ENCODE measurements around the gene SVIL. TPM values are rescaled to one million over a fixed set of nuclear protein-coding genes. Genes with fewer than 3 reads are reported as not detected.
"Not testable (repeated sequence)": the region's sequence is repeated elsewhere in the genome, so short reads cannot be mapped to it uniquely, and the experiment has no call there.

Gene SVIL
- polyA plus RNA-seq, 3 donors, result 5.7 to 34.6 (median 16.2) TPM

DNA sequence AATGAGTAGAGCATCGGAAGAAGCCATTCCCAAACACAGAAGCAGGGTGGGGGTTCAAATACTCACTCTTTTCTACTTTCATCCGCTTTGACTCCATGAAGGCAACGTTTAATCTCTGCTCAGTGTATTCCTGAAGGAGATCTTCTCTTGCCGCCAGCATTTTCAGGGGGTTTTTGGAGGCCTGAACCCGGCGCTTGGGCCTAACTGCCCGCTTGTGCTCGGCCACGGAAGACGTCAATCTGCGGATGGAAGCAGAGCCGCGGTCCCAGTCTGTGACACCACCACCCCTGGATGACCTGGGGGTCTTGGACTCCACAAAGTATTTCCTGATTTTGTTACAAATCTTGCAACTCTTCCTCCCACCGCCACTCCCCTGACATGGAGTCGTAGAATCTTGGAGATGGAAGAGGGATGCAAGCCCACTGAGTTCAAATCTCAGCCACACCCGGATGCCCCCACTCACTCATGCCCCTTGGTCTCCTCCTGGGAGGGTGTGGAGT is 143.9 kb downstream of the SVIL start:
- not testable (repeated sequence) for H3K27ac ChIP-seq (ENCODE audit: low read depth, low read length)
- 95 to 96% (median 96%) methylated on average over 16 of the region's 16 CpGs for WGBS, 3 donors

DNA sequence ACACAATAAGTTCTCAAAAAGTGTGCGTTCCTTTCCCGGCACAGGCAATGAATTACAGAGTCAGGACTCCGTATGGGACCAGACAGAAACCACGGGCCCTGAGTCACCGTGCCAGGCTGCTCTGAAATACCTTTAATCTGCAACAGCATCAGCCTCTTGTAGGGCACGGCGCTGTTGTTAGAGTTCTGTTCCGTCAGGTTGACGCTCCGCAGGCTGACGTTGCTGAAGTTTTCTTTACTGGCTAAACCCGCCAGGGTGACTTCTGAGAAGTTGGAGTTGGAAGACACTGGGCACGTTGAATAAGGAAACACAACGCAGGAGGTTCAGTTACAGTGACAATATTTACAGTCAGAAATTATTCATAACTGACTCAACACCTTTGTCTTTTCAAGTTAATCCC is 146.3 kb downstream of the SVIL start:
- H3K27ac ChIP-seq (ENCODE audit: low read depth, low read length), result not testable (repeated sequence)
- 91 to 94% (median 94%) methylated on average over 14 of the region's 14 CpGs for WGBS, 3 donors

- 75 to 80% (median 77%) methylated on average over 7 of the region's 7 CpGs for WGBS, 3 donors
- H3K27ac ChIP-seq (ENCODE audit: low read depth, low read length), result not testable (repeated sequence)
Measured at GRCh38 chr10:29487884-29488266, 146.9 kb downstream of the SVIL start.

GRCh38 chr10:29487032-29487883 is 147.5 kb downstream of the SVIL start:
- WGBS, 3 donors, result 73 to 82% (median 76%) methylated on average over 18 to 21 of the region's 21 CpGs
- not testable (repeated sequence) for H3K27ac ChIP-seq (ENCODE audit: low read depth, low read length)

- WGBS, 3 donors, result 82 to 93% (median 88%) methylated on average over 1 of the region's 1 CpG
- H3K27ac ChIP-seq (ENCODE audit: low read depth, low read length), result no peak overlapping the region
Measured at GRCh38 chr10:29486433-29486832, 148.3 kb downstream of the SVIL start.

GRCh38 chr10:29484677-29485076 is 150.1 kb downstream of the SVIL start:
- H3K27ac ChIP-seq (ENCODE audit: low read depth, low read length), result not testable (repeated sequence)
- WGBS, 3 donors, result 65 to 83% (median 75%) methylated on average over 8 of the region's 8 CpGs

- no peak overlapping the region for H3K27ac ChIP-seq (ENCODE audit: low read depth, low read length)
- 55 to 66% (median 62%) methylated on average over 13 to 14 of the region's 14 CpGs for WGBS, 3 donors
Measured at GRCh38 chr10:29482591-29483431, 152.0 kb downstream of the SVIL start.

DNA sequence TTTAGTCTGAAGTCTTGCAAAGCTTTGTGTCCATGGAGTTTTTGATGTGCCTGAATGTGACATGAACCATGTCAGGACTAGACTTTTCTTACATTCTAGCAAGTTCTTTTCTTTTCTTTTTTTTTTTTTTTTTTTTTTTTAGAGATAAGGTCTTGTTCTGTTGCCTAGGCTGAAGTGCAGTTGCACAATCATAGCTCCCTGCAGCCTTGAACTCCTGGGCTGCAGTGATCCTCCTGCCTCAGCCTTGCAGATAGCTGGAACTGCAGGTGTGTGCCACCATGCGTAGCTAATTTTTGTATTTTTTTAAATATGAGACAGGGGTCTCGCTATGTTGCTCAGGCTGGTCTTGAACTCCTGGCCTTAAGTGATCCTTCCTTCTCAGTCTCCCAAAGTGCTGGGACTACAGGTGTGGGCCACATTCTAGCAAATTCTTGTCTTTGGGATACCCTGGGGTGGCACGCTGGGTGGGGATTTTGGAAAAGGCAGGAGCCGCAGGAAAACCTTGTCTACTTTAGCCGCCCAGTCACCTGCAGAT is 152.8 kb downstream of the SVIL start:
- no peak overlapping the region for H3K27ac ChIP-seq (ENCODE audit: low read depth, low read length)
- 57 to 88% (median 84%) methylated on average over 5 of the region's 5 CpGs for whole genome bisulfite sequencing, 3 donors

DNA sequence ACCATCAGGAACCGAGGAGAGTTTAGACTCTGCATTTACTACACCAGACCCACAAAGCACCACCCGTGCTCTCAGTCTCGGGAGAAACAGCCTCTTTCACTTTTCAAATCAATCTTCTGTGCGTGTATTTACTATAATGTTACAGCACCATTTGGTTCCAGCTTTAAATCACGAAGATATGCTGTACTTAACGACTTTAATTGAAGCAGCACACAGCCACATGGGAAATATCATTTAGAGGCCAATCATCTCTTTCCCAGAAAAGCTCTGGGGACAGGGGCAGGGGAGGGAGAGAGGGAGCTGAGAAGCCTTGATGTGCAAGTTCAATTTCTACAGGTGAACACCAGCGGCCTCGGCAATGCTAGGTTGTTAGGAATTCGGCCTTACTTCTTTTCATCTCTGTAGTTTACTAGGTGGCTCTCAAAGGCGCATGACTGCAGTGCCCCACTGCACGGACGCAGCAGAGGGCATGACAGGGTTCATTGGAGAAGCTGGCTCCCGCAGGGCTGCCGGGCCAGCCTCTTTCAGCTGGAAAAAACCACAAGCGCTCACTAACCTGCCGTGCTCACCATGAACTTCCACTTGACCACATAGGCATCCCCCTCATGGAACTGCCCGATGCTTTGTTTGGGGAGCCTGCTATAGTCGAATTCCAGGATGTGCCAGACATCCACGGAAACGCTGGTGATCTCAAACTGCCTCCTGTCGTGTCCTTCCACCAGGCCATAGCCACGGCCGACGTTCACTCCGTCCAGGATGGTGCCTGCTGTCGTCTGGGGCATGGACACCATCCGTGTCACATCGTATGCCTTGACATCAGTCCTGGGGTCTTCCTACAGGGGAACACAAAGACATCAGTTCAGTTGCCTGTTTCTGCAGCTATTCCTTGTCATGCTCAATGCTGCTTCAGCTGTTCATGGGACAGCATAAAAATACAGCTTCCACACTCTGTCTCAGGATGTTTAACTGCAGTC is 154.5 kb downstream of the SVIL start:
- no peak overlapping the region for H3K27ac ChIP-seq (ENCODE audit: low read depth, low read length)
- 83 to 89% (median 87%) methylated on average over 28 of the region's 28 CpGs for WGBS, 3 donors

DNA sequence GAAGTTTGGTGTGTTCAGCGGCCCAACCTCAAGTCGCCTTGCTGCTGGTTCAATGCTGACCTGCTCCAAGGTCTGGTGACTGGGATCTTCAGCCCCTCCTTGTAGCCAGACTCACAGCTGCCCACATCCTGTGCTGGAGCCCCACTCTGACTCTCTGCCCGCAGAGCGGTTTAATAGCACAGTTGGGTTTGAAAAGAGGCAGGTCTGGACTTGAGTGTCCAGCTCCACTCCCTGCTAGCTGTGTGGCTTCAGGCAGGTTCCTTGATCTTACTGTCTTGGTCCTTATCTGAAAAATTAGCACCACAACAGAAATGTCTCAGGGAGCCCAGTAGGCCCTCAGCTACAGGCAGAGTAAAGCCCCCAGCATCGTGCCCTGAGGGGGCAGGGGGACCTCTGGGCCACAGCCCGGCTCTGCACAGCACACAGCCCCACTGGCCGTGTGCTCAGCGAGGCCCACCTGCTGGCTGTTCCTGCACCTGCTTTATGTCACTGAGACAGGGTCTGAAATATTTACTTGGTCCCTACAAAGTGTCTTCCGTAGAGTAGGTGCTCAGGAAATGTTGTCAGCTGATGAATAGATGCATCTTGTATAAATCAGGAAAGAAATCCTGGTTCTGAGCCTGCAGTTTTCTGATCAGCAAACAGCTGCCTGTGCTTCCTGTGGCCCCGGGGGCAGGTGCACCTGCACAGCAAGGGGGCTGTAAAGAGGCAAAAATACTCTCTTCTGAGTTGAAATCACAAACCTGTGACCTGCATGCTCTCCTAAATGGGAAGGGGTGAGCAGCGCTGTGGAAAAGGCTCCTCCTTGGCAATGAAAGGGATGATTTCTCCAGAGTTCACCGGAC is 155.5 kb downstream of the SVIL start:
- no peak overlapping the region for H3K27ac ChIP-seq (ENCODE audit: low read depth, low read length)
- 79 to 87% (median 82%) methylated on average over 12 of the region's 12 CpGs for WGBS, 3 donors

DNA sequence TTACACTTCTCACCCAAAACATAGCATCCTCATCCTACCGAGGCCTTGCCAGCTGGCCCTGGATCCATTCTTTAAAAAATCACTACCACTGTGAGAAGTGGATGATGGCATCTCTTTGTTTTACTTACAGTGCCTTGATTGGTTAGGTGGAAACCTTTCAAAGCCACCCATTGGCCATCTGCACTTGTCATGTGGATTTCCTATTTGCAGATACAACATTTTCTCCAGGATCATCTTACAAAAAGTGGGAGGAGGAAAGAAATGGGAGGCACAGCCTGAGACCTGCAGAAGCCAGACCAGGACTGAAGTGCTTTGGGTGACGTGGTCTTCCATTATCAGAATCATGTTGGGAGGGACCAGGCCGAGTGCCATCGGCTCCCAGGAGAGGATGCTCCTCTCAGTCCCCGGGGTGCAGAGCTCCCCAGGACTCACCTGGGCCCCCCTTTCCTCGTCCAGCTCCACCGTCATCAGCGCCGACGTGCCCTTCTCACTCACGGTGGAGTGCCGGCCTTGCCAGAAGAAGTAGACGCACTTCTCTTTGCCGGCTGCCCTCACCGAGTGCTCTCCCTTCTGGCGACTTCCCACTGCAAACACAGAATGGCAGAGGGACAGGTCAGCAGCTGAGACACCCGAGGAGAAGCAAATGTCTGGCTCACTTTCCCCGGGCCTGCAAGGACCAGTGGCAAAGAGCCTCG is 161.2 kb downstream of the SVIL start:
- WGBS, 3 donors, result 80 to 90% (median 85%) methylated on average over 19 of the region's 19 CpGs
- H3K27ac ChIP-seq (ENCODE audit: low read depth, low read length), result no peak overlapping the region

DNA sequence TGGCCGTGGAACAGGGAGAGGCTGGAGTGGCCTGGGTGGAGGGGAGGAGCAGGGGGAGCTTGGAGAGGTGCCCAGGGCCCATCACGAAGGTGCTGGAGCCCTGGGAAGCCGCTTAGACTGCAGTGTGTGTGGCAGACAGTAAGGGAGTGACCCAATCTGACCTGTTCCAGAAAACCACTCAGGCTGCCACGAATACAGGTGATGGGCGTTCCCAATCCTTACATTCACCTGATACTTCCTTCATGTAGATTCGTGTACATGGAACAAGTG is 161.7 kb downstream of the SVIL start:
- WGBS, 3 donors, result 65 to 84% (median 84%) methylated on average over 6 of the region's 6 CpGs
- H3K27ac ChIP-seq (ENCODE audit: low read depth, low read length), result no peak overlapping the region

DNA sequence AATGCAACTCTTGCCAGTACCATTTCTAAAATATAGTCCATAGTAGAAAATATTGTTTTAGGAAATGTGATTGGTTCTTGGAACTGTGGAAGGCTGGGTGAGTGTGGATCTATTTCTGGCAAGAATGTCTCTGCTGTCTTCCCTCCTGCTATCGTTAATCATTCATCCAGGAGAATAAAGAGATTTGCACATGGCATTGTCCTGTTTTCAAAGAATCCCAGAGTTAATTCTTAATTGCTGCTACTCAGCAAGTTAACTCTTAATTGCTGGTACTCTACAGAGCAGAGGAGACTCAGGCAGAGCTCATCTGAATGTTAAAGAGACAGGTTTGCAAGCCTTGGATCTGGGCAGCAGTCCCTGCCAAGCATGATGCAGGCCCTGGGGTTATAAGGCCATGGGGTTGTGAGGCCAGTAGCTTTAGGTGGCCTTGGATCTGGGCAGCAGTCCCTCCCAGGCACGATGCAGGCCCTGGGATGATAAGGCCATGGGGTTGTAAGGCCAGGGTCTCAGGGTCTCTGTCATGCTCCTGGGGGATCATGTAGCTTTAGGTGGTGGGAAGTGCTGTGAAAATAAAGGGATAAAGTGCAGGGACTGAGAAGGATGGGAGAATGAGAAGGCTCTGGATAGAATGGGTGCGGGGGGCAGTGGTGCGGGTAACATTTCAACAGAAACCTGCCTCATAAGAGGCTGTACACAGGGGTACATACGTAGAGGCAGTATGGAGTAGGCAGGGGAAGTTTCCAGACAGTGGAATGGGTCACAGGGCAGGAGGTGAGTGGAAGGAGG is 162.3 kb downstream of the SVIL start:
- no peak overlapping the region for H3K27ac ChIP-seq (ENCODE audit: low read depth, low read length)

GRCh38 chr10:29471544-29471859 is 163.3 kb downstream of the SVIL start:
- 26 to 31% (median 30%) methylated on average over 1 of the region's 1 CpG for whole genome bisulfite sequencing, 3 donors
- no peak overlapping the region for H3K27ac ChIP-seq (ENCODE audit: low read depth, low read length)

More for the DNA sequence above, 162.3 kb downstream of the SVIL start:
- 63 to 80% (median 80%) methylated on average over 5 of the region's 5 CpGs for WGBS, 3 donors

GRCh38 chr10:29470843-29471543 is 163.8 kb downstream of the SVIL start:
- no peak overlapping the region for H3K27ac ChIP-seq (ENCODE audit: low read depth, low read length)
- WGBS, 3 donors, result 61 to 78% (median 62%) methylated on average over 14 of the region's 14 CpGs

DNA sequence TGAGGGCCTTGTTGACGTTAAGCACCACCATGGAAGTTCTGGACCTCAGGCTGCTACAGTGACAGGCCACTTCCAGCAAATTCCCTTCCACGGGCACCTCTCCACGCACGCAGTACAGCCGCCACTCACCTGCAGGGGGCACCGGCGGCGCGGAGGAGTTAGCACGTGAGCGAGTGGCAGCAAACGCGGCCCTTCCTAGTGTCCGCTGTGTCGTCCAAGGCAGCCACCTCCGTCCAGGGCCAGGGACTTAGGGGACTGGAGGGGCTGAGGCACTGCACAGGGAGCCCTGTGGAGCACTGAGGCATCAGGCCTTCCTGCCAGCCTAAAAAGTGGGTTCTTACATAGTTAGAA is 164.4 kb downstream of the SVIL start:
- no peak overlapping the region for H3K27ac ChIP-seq (ENCODE audit: low read depth, low read length)
- WGBS, 3 donors, result 77 to 85% (median 83%) methylated on average over 16 of the region's 16 CpGs
